Activated T-cell treated with anti-CD3 and anti-CD28 coated beads for 48 hours (primary cell): Measurements from ENCODE around the gene CYP27A1.

ENCODE experiments used
- DNase-seq: peaks from one replicate; pipeline ENCODE4 v3.0.0-alpha.2; 2020; ENCODE audit warnings: low read depth

Gene CYP27A1

GRCh38 chr2:218773881-218774280, 8.1 kb upstream of the CYP27A1 start:
- DNase-seq = no peak

- no peak for DNase-seq
Measured at GRCh38 chr2:218776488-218776887, 5.5 kb upstream of the CYP27A1 start.

- no peak for DNase-seq
Measured at GRCh38 chr2:218777276-218777990, 4.5 kb upstream of the CYP27A1 start.

GRCh38 chr2:218780046-218780445, 1.9 kb upstream of the CYP27A1 start:
- DNase-seq = no peak

- DNase-seq = no peak
Measured at GRCh38 chr2:218780851-218781690, 876 bp upstream of the CYP27A1 start.

- DNase-seq = no peak
Measured at GRCh38 chr2:218782528-218782844, 539 bp downstream of the CYP27A1 start.

GRCh38 chr2:218783688-218784087, 1.7 kb downstream of the CYP27A1 start:
- DNase-seq = no peak

GRCh38 chr2:218785103-218785502, 3.2 kb downstream of the CYP27A1 start:
- no peak for DNase-seq

GRCh38 chr2:218786133-218786532, 4.2 kb downstream of the CYP27A1 start:
- DNase-seq = no peak

- no peak for DNase-seq
Measured at GRCh38 chr2:218788529-218789255, 6.7 kb downstream of the CYP27A1 start.

GRCh38 chr2:218792433-218792832, 10.5 kb downstream of the CYP27A1 start:
- DNase-seq = no peak

- no peak for DNase-seq
Measured at GRCh38 chr2:218796691-218797090, 14.7 kb downstream of the CYP27A1 start.

GRCh38 chr2:218798767-218799504, 17.0 kb downstream of the CYP27A1 start:
- DNase-seq = no peak

- no peak for DNase-seq
Measured at GRCh38 chr2:218799990-218800389, 18.0 kb downstream of the CYP27A1 start.

- no peak for DNase-seq
Measured at GRCh38 chr2:218802386-218802994, 20.5 kb downstream of the CYP27A1 start.

GRCh38 chr2:218804817-218805216, 22.9 kb downstream of the CYP27A1 start:
- no peak for DNase-seq

GRCh38 chr2:218805627-218806026, 23.7 kb downstream of the CYP27A1 start:
- DNase-seq = no peak

GRCh38 chr2:218806346-218806978, 24.5 kb downstream of the CYP27A1 start:
- no peak for DNase-seq

GRCh38 chr2:218807626-218808025, 25.7 kb downstream of the CYP27A1 start:
- DNase-seq = no peak

GRCh38 chr2:218809515-218809914, 27.6 kb downstream of the CYP27A1 start:
- no peak for DNase-seq

- no peak for DNase-seq
Measured at GRCh38 chr2:218810256-218810655, 28.3 kb downstream of the CYP27A1 start.
